HG03175 (cell line): ENCODE data around the gene TAGLN2.
"Not testable (repeated sequence)": the region's sequence is repeated elsewhere in the genome, so short reads cannot be mapped to it uniquely, and the experiment has no call there.

Source experiments
- ATAC-seq: cut with Tn5 transposase; IDR thresholded peaks from one replicate; pipeline ENCODE4 v1.9.1; 2021; ENCODE audit warnings: mild to moderate bottlenecking, moderate library complexity; ENCODE audit not compliant: unreplicated experiment

The TAGLN2 gene

DNA sequence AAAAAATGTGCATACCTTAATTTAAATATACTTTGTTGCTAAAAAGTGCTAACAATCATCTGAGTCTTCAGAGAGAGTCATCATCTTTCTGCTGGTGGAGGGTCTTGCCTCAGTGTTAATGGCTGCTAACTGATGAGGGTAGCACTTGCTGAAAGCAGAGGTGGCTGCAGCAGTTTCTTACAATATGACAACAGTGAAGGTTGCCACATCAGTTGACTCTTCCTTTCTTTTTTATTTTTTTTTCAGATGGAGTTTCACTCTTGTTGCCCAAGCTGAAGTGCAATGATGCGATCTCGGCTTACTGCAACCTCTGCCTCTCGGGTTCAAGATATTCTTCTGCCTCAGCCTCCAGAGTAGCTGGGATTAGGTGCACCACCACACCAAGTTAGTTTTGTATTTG is 22.8 kb downstream of the TAGLN2 start:
- no peak for ATAC-seq

DNA sequence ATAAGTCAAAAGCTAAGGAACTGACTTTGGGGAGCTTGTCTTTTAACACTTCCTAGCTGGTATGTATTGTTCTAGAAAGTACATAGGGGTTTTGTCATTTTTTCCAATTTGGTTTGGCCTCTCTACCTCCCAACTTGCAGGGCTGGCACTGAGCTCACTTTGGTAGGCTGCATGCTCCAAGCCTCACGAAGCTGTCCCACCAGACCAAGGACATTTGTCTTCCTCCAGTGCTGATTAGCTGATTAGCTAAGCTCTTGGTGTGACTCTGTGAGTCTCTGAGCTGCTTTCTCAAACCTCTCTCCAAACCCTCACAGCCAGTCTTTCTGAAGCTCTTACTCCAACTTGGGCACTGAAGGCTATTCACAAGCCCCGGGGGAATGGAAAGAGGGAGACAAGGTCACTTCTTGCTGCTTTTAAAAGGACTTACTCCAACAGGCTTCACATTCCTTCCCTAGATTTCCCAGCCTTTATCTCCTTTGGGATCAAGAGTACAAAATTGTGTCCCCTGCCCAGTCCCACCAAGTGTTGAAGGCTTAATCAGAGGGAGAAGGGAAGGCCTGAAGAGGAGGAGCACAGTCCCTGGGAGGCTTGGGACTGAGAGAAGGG is 24.4 kb downstream of the TAGLN2 start:
- no peak for ATAC-seq

DNA sequence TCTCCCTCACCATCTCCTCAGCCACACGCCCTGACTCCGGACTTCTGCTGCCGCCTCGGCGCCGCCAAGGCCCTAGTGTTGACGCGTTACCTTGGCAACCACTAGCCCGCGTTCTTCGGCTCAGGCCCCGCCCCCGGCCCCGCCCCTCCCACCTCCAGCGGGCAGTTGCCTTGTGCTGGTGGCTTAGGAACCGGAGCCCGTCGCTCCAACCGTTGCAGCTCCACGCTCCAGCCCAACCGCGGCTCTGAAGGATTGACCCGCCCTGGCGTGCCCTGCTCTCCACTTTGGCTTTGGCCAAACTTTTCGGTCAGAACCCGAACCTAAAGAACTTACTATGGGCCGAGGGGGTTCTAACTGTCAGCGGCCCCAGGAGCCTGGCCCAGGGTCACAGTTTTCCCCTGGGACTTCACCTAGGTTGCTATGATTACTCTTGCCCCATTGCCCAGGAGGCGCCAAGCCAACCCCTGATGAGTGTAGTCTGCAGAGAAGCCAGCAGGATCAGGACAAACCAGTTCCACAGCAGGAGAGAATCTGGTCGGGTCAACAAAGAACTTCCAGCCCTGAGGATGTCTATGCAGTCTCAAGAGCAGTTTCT is 25.1 kb downstream of the TAGLN2 start, which contains the start of gene CFAP45:
TSS of gene CFAP45 (minus strand) at position 80 of the 595 bp plus-strand sequence. CDS start at position 13, 67 bp downstream.
- no peak for ATAC-seq

DNA sequence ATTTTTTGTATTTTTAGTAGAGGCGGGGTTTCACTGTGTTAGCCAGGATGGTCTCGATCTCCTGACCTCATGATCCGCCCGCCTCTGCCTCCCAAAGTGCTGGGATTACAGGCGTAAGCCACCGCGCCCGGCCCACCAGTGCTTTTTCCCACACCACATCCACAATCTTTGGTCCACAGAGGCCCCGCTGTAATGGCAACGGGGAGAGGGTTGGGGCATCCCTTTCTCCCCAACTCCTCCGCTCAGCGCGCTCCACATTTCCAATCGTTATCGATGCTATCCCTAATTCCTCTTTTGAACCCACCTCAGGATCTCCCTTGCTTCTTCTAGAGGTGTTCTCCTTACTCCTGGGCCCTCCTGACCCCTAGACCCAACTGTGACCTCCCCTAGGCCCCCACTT is 25.7 kb downstream of the TAGLN2 start:
- ATAC-seq = not testable (repeated sequence)

DNA sequence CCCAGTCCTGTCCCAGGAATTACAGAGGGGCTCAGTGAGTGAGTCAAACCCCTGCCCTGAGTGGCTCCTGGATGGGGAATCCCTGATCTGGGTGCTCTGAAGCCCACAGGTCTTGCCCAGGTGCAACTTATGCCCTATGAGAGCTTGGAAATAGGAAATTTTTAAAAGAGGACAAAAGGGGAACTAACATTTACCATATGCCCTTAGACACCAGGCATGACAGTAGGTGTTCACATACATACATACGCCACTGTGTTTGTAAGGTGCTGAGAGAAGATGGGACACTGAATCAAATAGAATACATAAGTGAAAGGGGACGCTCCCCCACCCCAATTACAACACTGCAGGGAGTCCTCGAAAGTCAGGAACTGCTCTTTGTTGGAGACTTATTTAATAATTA is 26.8 kb downstream of the TAGLN2 start:
- no peak for ATAC-seq

DNA sequence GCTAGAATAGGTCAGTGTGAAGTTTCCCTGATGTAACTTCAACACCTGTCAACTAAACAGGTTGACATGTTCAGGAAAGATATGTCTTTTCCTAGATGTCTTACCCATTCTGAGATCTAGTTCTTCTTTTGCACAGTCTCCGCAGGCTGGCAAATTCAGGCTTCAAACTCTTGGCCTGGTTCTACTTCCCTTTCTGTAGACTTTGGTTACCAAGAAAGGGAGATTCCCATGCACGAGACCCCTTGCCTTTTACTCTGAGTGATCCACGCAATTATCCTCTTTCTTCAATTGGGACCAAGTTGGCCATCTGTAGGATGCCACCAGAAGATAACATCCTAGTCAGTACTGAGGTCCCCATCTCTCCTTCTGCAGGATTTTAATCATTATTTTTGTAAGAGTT is 27.3 kb downstream of the TAGLN2 start:
- ATAC-seq = no peak

DNA sequence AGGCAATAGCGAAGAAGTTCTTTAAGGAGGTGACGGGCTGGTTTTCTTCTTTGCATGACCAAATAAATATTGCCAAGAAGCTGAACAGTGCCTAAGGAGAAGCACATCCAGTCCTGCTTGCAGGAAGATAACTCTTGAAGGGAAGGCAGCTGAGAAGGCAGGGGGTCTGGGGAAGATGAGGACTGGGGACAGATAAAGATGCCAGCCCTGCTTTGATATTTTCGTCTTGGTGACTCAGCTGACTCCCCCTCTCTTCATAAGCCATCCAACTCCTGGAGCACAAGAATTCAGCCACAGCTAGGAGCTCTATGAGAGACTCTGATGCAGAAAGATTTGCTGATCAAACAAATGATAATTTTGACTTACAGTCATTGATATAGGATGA is 28.8 kb downstream of the TAGLN2 start:
- no peak for ATAC-seq

DNA sequence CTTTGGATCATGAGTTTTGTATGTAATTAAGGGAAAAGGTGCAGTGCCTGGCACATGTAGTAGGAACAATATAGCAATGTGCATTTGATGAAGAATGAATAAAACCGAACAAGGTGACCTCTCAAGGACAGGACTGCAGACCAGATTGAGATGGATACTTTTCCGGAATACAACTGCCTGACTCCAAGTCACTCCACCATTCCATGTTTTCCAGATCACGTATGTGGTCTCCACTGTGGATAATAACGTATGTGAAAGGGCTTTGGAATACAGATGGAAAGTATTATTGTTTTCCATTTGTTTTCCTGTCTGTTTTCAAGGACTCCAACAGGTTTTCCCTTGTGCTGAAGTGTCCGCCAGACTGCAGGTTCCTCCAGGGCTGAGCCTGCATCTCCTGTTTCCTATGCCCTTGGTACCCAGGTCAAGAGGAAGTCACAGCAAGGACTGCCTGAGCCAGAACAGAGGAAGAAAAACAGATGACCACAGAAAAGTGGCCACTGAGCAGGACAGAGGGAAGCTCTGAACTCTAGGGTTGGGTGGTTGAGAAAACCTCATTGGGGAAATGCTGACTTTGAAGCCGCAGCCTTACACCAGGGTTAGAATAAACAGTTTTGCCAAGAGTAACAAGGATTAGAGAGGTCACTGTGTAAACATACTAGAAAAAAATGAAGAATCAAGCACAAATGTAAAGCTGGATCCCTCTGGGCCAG is 29.3 kb downstream of the TAGLN2 start:
- no peak for ATAC-seq

DNA sequence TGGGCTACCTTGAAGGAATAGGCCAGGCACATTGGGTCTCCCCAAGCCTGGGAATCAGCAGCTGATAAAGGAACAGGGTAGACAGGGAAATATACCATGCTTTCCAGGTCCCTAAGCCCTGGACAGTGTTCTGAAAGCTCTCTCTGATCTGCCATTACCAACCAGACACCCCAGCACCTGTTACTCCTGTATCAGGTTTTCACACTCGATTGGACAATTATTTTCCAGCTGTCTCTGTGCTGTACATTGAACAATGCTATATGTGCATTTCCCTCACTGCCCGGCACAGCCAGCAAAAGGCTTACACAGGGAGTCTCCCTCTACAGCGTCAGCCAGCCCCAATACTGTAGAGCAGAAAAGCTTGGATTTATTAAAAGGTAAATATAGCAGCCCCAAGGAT is 30.0 kb downstream of the TAGLN2 start:
- ATAC-seq = no peak

DNA sequence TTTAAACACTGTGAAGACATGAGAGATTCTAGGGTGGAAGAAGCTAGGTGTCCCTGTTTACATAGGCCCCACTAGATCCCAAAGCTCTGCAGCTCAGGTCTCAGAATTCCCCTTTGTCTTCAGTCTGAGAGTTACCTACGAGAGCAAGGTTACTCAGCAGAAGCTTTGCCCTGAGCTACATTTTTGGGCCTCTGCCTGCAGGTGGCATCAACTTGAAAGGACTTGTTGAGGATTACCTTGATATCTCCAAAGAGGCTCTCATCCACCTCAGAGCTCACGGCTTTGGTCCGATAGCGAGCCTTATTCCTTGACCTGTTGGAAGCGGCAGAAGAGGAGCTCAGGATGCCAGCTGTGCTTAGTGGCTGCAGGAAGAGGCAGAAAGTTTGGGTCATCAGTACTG is 32.4 kb downstream of the TAGLN2 start:
- no peak for ATAC-seq

DNA sequence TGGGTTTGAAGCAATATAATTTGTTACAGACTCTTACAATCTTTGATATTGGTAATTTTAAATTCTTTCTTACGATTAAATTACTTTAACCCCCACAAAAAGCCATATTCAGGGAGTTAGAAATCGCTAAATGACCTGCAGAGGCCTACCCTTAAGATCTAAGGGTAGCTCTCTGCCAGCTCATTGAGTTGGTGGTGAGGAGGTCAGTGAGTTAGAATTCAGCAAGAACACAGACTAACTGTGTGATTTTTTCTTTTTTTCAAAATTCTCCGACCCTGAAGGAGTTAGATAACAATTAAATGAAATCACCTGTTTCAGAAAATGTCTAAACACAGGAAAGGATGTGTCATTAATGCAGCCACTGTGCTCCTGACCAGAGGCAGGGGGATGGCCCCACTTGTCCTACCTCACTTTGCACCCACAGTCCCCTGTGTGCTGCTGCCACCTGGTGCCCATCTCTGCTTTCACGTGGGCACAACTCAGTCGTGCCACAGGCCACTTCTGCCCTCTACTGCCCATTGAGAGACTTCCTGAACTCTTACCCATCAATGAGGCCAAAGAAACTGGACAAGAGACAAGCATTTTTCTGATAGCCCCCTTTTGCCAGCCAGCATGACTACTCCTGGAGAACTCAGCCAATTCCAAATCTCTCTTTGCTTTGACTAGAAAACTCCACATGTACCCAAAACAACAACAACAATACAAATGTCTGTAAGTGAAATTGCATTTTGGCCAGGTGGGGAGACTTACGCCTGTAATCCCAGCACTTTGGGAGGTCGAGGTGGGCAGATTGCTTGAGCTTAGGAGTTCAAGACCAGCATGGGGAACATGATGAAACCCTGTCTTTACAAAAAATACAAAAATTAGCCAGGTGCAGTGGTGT is 33.8 kb downstream of the TAGLN2 start:
- peak; percentile 65 for ATAC-seq

DNA sequence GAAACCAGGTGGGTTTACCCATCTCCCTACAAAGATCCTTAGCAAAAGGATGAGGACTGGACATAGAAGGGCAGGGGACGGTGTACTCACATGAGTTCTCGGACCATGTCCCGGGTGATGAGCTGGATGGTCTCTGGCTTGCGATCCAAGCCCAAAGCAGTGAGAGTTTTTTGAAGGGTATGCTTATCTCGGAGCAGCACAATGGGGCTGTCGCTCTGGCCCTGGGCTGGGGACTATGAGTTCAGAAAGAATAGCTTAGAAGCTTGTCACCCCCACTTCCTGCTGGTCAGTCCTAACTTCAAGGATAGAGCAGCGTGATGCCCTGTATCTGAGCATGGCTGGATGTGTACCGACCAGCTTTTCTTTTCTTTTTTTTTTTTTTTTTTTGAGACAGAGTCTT is 34.9 kb downstream of the TAGLN2 start:
- no peak for ATAC-seq

DNA sequence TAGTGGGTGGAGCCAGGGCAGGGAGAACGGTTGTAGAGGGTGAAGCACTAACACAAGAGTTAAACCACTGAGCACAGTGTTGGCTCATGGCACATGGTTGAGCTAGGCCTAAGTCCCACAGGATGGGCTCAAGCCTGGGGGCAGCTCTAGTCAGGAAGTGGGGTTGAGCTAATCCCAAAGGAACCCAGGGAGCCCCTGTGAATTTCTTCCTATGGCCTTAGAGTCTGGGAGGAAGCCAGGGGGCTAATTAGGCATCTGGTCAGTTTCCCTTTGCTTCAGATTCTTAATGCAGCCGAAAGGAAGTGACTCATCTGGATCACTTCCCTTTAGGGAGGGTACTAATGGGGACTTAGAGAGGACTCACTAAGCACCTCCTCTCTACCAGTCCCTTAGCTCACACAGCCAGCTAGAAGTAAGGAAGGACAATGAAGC is 35.5 kb downstream of the TAGLN2 start:
- peak; percentile 87 for ATAC-seq

DNA sequence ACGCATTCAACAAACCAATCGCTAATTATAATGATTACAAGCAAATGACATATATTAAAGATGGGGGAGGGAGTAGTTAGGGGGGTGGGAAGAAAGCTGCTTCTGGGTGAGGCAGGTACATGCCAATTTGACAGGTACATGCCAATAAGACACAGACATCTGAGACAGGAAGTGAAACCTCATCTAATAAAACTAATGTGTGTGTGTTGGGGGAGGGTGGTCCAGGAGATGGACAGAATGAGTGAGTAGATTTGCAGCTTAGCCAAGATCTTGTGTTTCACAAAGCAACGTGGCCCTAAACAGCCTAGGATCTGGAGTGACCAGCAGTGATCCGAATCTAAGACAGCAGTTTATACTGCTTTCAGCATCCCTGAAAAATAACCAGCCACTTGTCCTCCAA is 36.1 kb downstream of the TAGLN2 start:
- ATAC-seq = peak; percentile 33

DNA sequence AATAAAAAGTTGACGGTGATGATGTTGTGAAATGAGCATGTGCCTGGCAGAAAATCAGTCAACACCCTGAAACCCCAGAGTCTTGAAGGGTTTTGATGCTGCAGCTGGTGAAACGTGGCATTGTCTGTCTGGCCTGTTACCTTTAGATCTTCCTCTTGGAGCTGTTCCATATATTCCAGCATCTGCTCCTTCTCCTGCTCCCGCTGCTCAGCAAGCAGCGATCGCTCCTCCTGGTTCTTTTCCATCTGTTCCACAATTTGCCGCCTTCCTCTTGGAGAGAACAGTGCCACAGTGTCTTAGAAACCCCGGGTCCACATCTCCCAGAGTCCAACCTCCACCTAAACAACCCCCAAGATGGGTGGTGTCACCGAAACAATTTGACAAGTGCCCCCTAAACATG is 41.0 kb downstream of the TAGLN2 start:
- no peak for ATAC-seq

DNA sequence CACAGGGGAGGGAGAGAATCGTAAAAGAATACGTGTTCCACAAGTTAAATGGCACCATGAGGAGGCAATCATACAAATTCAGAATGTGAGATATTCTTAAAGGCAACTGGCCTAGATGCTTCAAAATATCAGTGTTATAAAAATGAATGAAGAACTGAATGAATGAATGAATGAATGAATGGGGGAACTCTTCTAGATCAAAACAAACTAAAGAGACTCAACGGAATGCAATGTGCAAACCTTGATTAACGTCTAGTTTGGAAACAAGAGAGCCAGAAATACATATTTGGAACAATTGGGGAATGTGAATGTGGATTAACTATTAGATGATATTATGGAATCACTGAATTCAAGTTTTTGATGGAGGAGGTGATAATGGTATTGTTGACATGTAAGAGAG is 42.2 kb downstream of the TAGLN2 start:
- no peak for ATAC-seq

DNA sequence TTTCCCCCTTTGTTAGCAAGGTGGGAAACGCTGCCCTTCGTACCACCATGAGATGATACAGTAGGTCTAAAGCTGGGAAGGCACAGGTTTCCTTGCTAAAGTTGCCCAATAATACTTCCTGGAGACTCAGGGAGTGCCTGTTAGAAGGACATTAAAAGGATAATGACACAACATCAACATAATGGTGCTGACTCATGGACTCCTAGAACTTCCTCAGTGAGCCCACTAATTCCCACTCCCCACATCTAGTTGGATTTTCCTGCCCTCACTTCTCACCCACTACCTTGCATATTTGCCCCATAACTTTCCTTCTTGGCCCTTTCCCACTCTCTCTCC is 42.8 kb downstream of the TAGLN2 start:
- ATAC-seq = no peak

DNA sequence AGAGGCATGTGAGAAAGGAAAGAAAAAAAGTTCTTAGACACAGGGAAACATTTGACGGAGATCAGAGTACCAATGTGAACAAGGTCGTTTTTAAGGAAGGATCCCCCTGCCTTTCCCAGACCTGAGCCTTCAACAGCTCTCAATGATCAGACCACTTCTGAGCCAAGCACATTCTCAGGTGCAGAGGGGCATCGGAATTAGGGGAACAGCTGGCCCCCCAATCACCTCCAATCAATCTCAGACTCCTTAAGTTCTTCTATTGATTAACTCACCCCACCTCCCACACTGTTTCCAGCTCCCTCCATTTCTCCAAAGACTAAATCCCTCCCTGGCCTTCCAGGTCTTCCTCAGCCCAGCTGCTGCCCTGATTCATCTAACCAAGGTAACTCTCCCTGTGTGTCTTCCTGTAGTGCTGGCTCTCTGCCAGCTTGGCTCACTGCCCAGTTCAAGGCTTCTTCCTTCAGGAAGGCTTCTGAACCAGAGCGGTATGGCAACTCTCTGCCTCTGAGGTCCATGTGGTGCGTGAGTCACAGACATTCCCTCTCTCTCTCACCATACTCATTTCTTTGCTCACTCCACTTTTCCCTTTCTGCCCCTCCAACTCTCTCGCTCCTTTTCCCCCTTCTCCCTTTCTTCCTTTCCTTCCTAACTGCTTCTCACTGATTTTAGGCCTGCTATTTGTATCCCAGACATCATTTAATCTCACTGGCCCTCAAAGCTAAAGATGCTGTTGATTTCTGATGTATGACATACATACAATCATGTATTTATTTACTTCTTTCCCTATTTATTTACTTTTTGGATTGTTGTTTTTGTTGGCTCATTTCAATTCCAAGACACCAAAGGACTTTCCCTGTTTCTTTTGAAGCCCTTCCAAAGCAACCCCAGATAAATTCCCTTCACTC is 43.4 kb downstream of the TAGLN2 start:
- no peak for ATAC-seq

DNA sequence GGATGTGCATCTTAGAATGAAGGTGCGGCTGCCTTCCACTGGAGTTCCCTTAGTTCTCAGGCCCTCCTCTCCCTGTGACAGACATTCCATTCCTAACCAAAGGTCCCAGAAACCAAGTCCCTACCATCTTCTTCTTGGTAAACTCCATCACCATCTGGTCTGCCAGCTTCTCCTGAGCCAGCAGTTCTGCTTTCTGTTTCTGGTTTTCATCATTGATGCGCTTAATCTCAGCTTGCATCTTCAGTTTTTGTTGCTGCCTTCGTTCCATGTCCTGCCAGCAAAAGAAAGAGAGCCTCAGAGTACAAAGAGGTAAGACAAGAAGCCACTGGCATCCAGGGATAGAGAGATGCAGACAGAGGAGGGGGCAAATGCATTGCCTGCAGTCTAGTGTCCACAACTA is 44.9 kb downstream of the TAGLN2 start:
- no peak for ATAC-seq

DNA sequence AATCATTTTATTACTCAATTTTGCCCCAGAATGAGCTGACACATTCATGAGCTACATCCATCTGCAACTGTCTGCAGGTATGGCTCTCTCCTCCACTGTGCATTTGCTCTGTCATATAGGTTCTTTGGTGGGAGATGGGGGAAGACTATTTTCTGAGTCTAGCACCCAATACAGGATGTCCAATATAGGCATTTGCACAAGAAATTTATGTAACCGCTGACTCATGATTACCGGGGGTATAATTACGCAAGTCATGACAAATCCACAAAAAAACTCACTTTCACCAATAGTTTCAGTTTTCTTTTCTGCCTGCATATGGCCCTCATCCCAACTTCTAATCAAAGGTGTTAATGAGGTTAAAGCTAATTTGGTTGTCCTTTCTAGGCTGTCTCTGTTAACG is 45.3 kb downstream of the TAGLN2 start:
- no peak for ATAC-seq

DNA sequence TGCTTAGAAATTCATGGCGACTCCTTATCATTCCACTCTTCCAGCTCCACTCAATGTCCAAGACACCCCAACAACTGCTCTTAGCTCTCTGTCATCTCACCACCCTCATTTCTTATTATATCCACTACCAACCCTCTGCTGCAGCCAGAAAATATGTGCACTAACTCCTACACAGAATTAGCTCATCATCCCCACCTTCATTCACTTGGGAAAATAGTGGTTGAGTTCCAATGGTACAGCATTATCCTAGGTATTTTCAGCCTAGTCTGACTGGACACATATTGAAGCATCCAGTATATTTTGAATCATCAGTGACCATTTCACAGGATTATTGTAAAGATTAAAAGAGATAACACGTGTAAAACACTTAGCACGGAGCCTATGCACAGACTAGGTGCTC is 46.2 kb downstream of the TAGLN2 start:
- no peak for ATAC-seq
